HEK293T (cell line): Measurements from ENCODE around the gene NUF2.

Experiments
- CTCF ChIA-PET: fragments of 350-600 bp; formaldehyde crosslinking; extraction: SDS; loops from one replicate; lab custom pipeline; 2021; ENCODE audit warnings: antibody characterized with exemption, inconsistent platforms; lab: Yijun Ruan, JAX
- POLR2A ChIA-PET: fragments of 350-600 bp; formaldehyde crosslinking; extraction: SDS; loops from one replicate; lab custom pipeline; 2020; ENCODE audit warnings: antibody characterized with exemption, inconsistent platforms; lab: Yijun Ruan, JAX
- DNase-seq: peaks from one replicate; pipeline ENCODE4 v3.0.0; 2012; ENCODE audit warnings: mixed read lengths; ENCODE audit errors: extremely low spot score
- ARNT ChIP-seq: fragments of 450-650 bp; IDR thresholded peaks from 2 replicates; pipeline ENCODE4 v1.6.1; 2017; ENCODE audit warnings: mild to moderate bottlenecking
- BHLHE40 ChIP-seq: fragments of 450-650 bp; IDR thresholded peaks from 2 replicates; pipeline ENCODE4 v1.6.1; 2016; ENCODE audit warnings: mild to moderate bottlenecking, moderate library complexity, borderline replicate concordance
- CTBP1 ChIP-seq: fragments of 450-650 bp; IDR thresholded peaks from 2 replicates; pipeline ENCODE4 v1.6.1; 2016; ENCODE audit warnings: borderline replicate concordance
- ELF4 ChIP-seq: fragments of 450-650 bp; IDR thresholded peaks from 2 replicates; pipeline ENCODE4 v1.6.1; 2017; ENCODE audit warnings: antibody characterized with exemption
- FOXA1 ChIP-seq: fragments of 450-650 bp; IDR thresholded peaks from 2 replicates; pipeline ENCODE4 v1.6.1; 2016; ENCODE audit warnings: mild to moderate bottlenecking
- FOXK2 ChIP-seq: fragments of 450-650 bp; IDR thresholded peaks from 2 replicates; pipeline ENCODE4 v1.6.1; 2016; ENCODE audit warnings: mild to moderate bottlenecking
- FOXM1 ChIP-seq: fragments of 450-650 bp; IDR thresholded peaks from 2 replicates; pipeline ENCODE4 v1.6.1; 2017; ENCODE audit warnings: mild to moderate bottlenecking, borderline replicate concordance
- HDGF ChIP-seq: fragments of 450-650 bp; IDR thresholded peaks from 2 replicates; pipeline ENCODE4 v1.6.1; 2017; ENCODE audit warnings: antibody characterized with exemption, borderline replicate concordance
- L3MBTL2 ChIP-seq: fragments of 450-650 bp; conservative IDR thresholded peaks from 2 replicates; pipeline ENCODE4 v1.6.1; 2016; ENCODE audit warnings: mild to moderate bottlenecking
- LEF1 ChIP-seq: fragments of 450-650 bp; IDR thresholded peaks from 2 replicates; pipeline ENCODE4 v1.6.1; 2017; ENCODE audit warnings: mild to moderate bottlenecking, borderline replicate concordance
- NFRKB ChIP-seq: fragments of 450-650 bp; IDR thresholded peaks from 2 replicates; pipeline ENCODE4 v1.6.1; 2016; ENCODE audit warnings: mild to moderate bottlenecking, moderate library complexity
- PKNOX1 ChIP-seq: fragments of 450-650 bp; IDR thresholded peaks from 2 replicates; pipeline ENCODE4 v1.6.1; 2016
- SP1 ChIP-seq: fragments of 450-650 bp; IDR thresholded peaks from 2 replicates; pipeline ENCODE4 v1.6.1; 2017
- SUZ12 ChIP-seq: fragments of 450-650 bp; IDR thresholded peaks from 2 replicates; pipeline ENCODE4 v1.6.1; 2016; ENCODE audit warnings: mild to moderate bottlenecking
- TARDBP ChIP-seq: fragments of 450-650 bp; IDR thresholded peaks from 2 replicates; pipeline ENCODE4 v1.6.1; 2016
- ZNF384 ChIP-seq: fragments of 450-650 bp; IDR thresholded peaks from 2 replicates; pipeline ENCODE4 v1.6.1; 2016

NUF2 gene

GRCh38 chr1:163388970-163389369 lies 67.2 kb downstream of the NUF2 start:
- ChIA-PET CTCF (interaction anchor here (0.7 kb wide), 1 partner anchor 313 kb away, joined by 3 read pairs; no protein-coding TSS in a partner anchor), POLR2A (no interaction called here)
- TF ChIP-seq TARDBP (no peak), NFRKB (no peak), ZNF384 (no peak), HDGF (no peak), L3MBTL2 (no peak), CTBP1 (no peak), ELF4 (no peak), FOXA1 (no peak), LEF1 (no peak), FOXK2 (no peak), SUZ12 (no peak), SP1 (no peak), ARNT (no peak), FOXM1 (no peak), BHLHE40 (no peak), PKNOX1 (no peak)
- DNase-seq, result no peak

GRCh38 chr1:163395790-163396189 lies 74.0 kb downstream of the NUF2 start:
- TF ChIP-seq L3MBTL2 (no peak), SUZ12 (no peak), HDGF (no peak), FOXK2 (no peak), NFRKB (no peak), CTBP1 (no peak)
- ChIA-PET POLR2A (no interaction called here), CTCF (no interaction called here)
- DNase-seq, result no peak

GRCh38 chr1:163397451-163398200 lies 75.9 kb downstream of the NUF2 start:
- ChIA-PET CTCF (interaction anchor here (0.6 to 0.7 kb wide), 2 partner anchors 13 to 1486 kb away, joined by 3 read pairs; no protein-coding TSS in a partner anchor), POLR2A (no interaction called here)
- no peak for DNase-seq
- TF ChIP-seq ZNF384 (no peak), BHLHE40 (no peak), SUZ12 (no peak), CTBP1 (no peak)

- TF ChIP-seq SP1, result no peak
- no peak for TF ChIP-seq PKNOX1
- TF ChIP-seq FOXM1, result no peak
- no peak for TF ChIP-seq ARNT
- TF ChIP-seq SUZ12, result no peak
- no peak for TF ChIP-seq CTBP1
- TF ChIP-seq FOXA1, result no peak
- TF ChIP-seq TARDBP, result no peak
- TF ChIP-seq LEF1, result no peak
- TF ChIP-seq ELF4, result no peak
- TF ChIP-seq BHLHE40, result no peak
- no peak for TF ChIP-seq L3MBTL2
- no peak for TF ChIP-seq HDGF
- TF ChIP-seq NFRKB, result no peak
- no peak for TF ChIP-seq FOXK2
- TF ChIP-seq ZNF384, result no peak
- POLR2A ChIA-PET, result no interaction called here
- DNase-seq, result no peak
- CTCF ChIA-PET, result no interaction called here
Observed at GRCh38 chr1:163399001-163399400, 77.2 kb downstream of the NUF2 start.

GRCh38 chr1:163399976-163400601 lies 78.3 kb downstream of the NUF2 start:
- TF ChIP-seq LEF1 (no peak), SP1 (no peak)
- ChIA-PET POLR2A (no interaction called here), CTCF (no interaction called here)
- DNase-seq, result no peak

GRCh38 chr1:163401211-163401610 lies 79.5 kb downstream of the NUF2 start:
- ChIA-PET CTCF (no interaction called here), POLR2A (no interaction called here)
- no peak for TF ChIP-seq FOXA1
- no peak for DNase-seq
